ENCODE data around the gene MTRF1.

DNA sequence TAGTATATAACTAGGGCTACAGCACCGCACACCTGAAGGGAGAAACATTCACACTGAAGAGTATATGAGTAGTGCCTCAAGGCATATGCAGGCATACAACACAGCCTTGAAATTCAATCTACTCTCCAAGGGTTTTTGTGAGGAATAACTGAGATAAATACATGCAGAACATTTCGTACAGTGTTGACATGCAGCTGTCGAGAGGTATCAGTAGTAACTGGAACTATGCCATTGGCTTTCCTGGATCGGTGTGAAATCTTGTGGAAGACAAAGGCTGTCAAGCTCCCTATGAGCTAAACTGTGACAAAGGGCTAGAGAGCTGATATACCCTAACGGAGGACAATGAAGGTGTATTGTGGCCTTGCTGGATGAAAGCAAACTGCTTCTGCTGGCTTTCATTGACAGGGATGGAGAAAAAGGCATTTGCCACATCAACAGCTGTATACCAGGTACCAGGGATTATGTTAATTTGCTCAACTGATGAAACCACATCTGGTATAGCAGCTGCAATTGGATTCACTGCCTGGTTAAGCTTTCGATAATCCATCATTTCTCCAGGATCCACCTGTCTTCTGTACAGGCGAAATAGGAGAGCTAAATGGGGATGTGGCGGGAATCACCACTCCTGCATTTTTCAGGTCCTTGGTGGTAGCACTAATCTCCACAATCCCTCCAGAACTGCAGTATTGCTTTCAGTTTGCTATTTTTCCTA, 16.3 kb downstream of the MTRF1 start:
- TF ChIP-seq, protein P1, sequence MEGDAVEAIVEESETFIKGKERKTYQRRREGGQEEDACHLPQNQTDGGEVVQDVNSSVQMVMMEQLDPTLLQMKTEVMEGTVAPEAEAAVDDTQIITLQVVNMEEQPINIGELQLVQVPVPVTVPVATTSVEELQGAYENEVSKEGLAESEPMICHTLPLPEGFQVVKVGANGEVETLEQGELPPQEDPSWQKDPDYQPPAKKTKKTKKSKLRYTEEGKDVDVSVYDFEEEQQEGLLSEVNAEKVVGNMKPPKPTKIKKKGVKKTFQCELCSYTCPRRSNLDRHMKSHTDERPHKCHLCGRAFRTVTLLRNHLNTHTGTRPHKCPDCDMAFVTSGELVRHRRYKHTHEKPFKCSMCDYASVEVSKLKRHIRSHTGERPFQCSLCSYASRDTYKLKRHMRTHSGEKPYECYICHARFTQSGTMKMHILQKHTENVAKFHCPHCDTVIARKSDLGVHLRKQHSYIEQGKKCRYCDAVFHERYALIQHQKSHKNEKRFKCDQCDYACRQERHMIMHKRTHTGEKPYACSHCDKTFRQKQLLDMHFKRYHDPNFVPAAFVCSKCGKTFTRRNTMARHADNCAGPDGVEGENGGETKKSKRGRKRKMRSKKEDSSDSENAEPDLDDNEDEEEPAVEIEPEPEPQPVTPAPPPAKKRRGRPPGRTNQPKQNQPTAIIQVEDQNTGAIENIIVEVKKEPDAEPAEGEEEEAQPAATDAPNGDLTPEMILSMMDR (IDR thresholded peaks at IDR 0.05; ENCODE audit: insufficient read depth, low read length): no peak
- no peak for TF ChIP-seq REST (IDR thresholded peaks at IDR 0.05; ENCODE audit: insufficient replicate concordance, low read depth)
